Renal pelvis (tissue), 4 donors: ENCODE results near the gene SEMA6D. TPM values are rescaled to one million over a fixed set of nuclear protein-coding genes. Genes with fewer than 3 reads are reported as not detected.

Source experiments
- DNase-seq: peaks from one replicate; pipeline ENCODE4 v3.0.0-alpha.2; 2013
- polyA plus RNA-seq, 3 donors: library from polyadenylated mRNA; unstranded; fragments of 120-200 nt; gene quantifications; one replicate each; pipeline ENCODE4 v1.2.1, GENCODE V29; 2013; ENCODE audit not compliant: insufficient read length in 3 of 3

SEMA6D gene
- polyA plus RNA-seq, 3 donors, result 28.0 to 37.1 (median 31.1) TPM

GRCh38 chr15:47786371-47786770 is 69.1 kb downstream of the SEMA6D start:
- no peak for DNase-seq

DNA sequence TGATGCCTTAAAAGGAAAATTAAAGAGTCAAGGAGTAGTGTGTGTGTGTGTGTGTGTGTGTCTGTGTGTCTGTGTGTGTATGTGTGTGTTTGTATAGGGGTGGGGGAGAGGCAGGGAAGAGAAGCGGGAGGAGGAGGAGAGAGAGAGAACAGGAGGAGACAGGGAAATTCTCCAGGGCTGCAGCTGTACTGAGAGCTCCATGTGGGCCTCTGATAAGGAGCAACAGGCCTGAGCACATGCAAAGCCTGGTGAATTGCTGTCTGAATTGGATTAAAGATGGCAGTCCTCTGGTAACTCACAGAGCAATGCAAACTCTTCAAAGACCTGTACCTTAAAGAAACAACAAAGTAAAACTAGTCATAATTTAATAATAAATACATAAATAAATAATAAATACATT is 70.6 kb downstream of the SEMA6D start:
- no peak for DNase-seq

GRCh38 chr15:47788685-47789084 is 71.4 kb downstream of the SEMA6D start:
- DNase-seq, result no peak

DNA sequence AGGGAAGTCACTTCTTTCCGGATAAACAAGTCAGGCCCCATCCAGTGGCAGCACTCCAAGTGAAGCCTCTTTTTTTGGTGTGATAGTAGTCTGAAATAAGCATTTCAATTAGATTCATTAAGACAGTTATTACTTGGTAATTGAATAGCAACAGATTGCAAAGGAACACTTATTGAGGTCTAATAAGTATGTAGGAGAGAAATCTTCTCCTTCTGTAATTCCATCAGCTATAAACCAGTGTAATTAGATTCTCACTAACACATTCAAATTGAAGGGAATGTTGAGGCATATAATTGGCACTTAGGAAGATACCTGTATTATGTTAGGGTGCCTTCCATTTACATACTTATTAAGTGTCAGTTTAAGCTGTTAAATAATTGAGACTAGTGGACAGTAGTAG is 73.9 kb downstream of the SEMA6D start:
- no peak for DNase-seq

DNA sequence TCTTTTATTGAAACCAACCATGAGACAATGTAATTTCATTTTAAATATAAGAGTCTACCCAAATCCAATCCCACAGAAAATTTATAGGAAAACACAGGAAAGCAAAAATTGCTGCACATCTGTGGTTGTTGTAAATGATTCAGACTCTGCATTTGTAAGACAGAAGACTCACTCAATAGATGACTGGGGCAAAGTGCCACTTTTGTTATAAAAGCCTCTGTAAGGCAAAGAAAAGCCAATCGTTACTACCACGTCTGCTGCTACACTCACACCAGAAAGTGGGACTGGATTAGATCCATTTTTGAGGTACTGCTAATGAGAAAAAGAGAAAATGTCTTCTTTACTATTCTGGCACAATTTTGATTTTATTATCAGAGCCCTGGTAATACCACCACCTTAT is 74.9 kb downstream of the SEMA6D start:
- no peak for DNase-seq

DNA sequence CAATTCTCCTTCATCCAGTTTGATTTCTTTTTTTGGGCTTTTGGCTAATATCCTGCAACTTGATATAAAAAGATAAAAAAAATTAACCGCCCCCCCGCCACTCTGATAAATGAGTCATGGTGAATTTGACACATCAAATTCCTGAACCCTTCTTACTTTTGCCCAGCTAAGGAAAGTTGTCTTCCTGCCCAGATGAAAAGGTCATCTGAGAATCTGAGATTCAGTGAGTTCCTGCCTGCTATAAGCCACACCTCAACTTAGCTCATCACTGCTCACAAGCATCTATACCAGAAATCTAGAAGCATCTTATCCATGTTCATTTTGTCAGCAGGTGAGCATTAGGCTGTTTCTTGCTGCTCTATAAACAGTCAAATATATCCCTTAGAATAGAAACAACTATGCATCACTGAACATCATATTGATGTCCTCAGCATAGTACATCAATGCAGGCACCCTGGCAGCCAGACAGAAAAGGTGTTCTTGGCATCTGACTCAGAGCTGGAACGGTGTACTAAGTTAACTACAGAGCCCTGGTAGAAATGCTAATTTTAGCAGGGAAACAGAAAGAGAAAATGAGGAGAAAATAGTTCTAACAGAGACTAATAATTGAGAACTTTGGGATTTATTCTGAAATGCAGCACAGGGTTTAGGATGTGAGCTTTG is 77.1 kb downstream of the SEMA6D start:
- DNase-seq, result no peak

- no peak for DNase-seq
Observed at GRCh38 chr15:47795864-47796263, 78.6 kb downstream of the SEMA6D start.

GRCh38 chr15:47796339-47796738 is 79.0 kb downstream of the SEMA6D start:
- DNase-seq, result no peak

- no peak for DNase-seq
Observed at GRCh38 chr15:47796830-47797229, 79.5 kb downstream of the SEMA6D start.

DNA sequence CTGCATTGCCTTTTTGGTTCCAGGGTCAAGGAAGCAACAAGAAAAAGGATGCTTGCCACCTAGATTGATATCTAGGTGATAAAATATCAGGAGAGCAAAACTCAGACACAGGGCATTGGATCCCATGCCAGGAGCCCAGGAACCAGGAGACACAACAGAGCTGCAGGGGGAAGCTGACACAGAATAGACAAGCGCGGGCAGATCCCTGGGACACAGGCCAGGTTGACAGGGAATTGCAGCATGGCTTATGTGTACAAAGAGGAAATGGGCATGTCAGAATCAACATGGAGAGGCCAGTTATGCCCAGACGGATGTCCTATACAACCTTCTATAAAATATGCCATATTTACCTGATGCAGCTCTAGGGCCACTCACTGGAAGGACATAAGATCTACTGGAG is 84.2 kb downstream of the SEMA6D start:
- no peak for DNase-seq

DNA sequence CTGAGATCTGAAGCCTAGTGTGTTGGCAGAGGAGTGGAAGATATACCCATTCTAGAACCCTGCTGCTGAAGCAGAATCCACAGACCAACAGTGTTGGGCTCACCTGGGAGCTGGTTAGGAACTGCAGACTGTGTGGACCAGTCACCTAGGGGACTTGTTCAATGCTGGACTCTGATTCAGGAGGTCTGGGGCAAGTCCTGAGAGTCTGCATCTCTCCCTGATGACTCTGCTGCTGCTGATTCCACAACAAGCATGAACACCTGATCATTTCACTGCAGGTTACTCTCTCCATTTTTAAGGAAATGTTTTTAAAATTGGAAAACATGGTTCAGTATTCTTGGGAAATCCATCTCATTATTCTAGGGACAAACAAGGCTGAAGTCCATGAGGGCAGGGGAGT is 84.9 kb downstream of the SEMA6D start:
- DNase-seq, result no peak

DNA sequence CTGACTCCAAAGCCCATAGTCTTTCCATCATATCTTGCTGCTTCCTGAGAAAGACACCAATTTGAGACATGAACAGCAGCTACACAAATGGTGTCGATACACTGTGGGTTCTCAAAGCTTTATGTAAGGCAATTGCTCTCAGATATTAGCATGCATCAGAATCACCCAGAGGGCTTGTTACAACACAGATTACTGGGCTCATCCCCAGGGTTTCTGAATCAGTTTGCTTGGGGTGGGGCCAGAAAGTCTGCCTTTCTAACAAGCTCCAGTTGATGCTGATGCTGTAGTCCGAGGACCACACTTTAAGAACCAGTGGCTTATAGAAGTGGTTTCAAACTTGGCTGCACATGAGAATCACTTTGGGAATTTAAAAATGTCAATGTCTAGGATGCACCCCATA is 86.5 kb downstream of the SEMA6D start:
- no peak for DNase-seq

DNA sequence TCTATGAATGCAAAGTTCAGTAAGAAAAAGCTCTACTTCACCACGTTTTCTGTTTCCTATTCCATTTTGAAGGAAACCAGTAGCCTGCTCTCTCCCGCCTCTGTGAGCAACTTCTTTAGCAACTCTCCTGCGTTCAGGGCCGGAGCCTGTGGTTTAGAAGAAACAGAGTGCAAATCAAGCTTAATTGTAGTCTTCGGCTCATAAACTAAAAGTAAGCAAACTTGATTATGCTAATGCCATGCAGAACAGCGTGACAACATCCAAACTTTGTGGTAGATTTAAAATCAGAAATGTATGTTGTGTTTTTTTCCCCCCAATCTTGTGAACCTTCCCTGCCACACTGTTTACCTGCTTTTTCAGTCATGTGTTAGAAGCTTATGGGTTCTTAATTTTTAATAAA is 87.4 kb downstream of the SEMA6D start:
- no peak for DNase-seq

- no peak for DNase-seq
Observed at GRCh38 chr15:47806008-47806407, 88.7 kb downstream of the SEMA6D start.

DNA sequence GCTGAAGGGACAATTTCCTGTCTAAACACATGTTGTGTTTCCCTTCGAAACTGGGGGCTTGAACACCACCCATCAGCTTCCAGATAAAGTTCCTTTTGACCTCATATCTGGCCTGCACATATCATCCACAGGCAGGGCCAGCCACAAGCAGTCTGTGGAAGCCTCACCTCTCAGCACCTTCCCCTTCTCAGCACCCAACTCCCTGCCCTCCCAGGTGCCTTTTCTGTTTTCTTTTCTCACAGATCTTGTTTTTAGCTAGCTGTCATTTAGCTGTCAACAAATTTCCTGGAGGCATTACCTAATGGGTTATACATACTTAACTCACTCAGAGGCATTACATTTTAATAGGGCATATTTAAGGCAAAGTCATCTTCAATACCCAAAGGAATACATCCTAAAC is 93.9 kb downstream of the SEMA6D start:
- DNase-seq, result no peak

DNA sequence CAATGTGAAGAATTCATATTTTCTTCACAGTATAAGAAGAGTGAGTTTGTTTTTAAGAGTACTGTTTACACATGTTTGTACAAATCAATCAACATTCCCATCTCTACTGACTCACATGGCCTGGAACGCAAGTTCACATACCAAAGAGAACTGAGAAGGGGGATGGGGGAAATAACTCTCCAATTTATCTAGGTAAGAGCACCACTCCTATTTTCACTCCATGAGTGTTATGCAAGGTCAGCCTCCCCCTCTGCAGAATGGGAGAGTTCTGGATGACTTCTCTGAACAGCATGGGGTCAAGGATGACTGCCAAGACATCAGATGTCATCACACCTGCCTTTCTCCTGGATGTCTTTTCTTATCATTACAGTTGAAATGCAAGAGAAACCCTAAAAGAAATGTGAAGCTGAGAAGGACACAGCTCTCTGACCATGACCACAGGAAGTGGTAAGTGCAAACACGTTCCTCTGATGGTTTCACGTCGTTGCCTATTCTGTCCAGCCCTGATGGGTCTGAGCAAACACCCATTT is 95.2 kb downstream of the SEMA6D start:
- no peak for DNase-seq

DNA sequence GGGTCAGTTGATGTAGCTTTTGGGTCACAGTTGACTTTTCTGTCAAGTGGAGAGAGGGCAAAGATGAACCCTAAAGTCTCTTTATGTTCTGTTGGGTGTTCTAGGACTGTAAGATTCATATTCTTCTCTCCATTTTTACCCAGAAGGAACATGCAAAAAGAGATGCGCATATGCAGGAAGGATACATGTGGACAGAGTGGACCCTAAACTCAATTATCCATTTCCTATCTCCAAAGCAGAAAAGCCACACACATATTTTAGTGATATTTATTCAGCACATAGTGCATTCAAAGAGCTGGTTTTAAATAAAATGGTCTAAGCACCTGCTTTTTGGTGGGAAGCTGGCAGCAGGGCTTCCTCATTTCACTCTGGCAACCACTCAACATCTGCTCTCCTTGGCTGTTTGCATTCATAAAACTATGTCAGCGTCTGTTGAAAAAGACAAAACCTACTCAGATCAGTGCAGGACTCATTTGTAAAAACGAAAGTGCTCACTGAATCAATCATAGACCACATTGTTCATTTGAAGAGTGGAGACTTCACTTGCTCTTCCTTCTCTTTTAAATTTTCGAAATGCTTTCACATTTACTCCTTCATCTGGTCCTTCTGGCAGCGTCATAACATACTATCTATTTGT is 96.6 kb downstream of the SEMA6D start:
- DNase-seq, result no peak

DNA sequence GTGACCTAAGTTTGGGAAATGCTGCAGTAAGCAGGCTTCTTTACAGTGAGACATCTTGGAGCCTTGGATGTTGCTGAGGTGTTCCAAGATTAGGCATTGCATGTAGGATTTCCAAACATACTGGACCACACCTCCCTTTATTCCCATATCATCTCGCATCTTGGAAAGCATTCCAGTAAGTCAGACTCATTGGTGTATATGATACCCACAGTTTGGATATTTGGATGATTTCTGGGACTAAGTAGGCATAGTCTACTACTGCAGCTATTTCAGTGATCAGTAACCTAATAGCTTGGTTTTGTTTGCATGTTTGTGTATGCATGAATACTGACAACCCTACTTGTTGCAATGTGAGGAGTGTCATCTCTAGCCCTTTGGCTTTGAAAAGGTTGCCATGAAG is 97.3 kb downstream of the SEMA6D start:
- DNase-seq, result no peak

DNA sequence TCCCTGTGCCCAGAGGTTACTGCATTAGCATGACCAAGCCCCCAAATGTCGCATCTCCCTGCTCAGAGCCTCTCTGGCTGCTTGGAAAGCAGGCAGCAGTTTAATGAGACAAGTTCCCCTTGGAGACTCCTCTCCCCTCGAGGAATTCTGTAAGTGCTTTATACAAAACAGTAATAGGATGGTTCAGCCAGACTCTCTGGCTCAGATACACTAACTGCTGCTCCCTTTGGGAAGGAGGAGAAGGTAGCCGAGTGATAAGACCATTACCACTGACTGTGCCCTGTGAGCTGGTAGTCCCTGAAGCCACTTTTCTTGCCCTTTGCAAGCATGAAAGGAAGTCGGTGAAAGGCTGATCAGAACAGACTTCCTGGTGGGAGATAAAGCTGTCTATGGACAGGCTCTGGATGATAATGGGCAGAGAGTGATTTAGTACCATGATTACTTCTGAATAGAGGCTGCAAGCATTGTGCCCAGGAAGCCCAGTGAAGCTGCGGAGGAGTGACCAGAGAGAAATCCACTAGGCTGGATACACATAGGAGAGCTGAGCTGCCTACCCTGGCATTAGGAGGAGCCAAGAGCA is 100.8 kb downstream of the SEMA6D start:
- no peak for DNase-seq

DNA sequence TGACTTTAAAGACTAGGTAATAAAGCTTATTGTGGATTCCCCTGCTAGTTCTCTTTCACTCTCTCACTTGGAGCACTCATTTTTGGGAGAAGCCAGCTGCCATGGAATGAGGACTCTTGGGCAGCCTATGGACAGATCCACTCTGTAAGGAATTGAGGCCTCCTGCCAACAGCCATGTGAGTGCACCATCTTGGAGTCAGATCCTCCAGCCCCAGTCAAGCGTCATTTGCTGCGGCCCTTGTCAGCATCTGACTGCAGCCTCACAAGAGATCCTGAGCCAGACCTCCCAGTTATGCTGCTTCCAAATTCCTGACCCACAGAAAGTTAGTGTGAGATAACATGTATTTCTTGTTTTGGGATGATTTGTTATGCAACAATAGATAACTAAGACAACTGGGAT is 101.9 kb downstream of the SEMA6D start:
- no peak for DNase-seq

- DNase-seq, result no peak
Observed at GRCh38 chr15:47820057-47820746, 102.9 kb downstream of the SEMA6D start.

DNA sequence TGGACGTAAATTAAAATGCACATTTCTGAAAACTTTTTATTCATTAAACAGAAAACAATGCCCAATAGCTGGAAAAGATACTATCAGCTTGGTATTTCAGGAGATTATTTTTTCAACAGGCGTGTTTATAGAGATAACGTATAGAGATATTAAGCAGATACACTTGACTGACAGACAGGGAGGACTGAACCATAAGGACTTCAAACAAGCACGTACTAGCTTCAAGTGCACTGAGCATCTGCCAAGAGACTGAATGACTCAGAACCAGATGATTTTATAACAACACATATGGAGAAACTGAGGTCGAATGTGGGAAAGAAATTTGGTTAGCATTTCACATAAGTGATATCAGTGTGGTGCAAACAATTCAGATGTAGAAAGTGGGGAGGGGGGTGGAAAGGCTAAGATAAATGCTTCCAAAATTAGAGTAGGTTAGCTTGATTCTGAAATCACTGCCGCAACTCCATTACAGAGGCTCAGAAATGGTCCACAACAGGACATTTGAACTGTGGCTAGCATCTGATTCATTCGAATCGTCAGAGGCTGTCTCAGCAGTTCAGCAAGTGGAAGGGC is 103.5 kb downstream of the SEMA6D start:
- no peak for DNase-seq
